Activated T-cell treated with anti-CD3 and anti-CD28 coated beads, Interleukin-2, amount 50 U/mL, for 1 hour (primary cell): ENCODE measurements around the gene NDC1.
"Not testable (repeated sequence)": the region's sequence is repeated elsewhere in the genome, so short reads cannot be mapped to it uniquely, and the experiment has no call there.

Experiments used
- DNase-seq: peaks from one replicate; pipeline ENCODE4 v3.0.0-alpha.2; 2020

Gene NDC1, protein sequence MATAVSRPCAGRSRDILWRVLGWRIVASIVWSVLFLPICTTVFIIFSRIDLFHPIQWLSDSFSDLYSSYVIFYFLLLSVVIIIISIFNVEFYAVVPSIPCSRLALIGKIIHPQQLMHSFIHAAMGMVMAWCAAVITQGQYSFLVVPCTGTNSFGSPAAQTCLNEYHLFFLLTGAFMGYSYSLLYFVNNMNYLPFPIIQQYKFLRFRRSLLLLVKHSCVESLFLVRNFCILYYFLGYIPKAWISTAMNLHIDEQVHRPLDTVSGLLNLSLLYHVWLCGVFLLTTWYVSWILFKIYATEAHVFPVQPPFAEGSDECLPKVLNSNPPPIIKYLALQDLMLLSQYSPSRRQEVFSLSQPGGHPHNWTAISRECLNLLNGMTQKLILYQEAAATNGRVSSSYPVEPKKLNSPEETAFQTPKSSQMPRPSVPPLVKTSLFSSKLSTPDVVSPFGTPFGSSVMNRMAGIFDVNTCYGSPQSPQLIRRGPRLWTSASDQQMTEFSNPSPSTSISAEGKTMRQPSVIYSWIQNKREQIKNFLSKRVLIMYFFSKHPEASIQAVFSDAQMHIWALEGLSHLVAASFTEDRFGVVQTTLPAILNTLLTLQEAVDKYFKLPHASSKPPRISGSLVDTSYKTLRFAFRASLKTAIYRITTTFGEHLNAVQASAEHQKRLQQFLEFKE

DNA sequence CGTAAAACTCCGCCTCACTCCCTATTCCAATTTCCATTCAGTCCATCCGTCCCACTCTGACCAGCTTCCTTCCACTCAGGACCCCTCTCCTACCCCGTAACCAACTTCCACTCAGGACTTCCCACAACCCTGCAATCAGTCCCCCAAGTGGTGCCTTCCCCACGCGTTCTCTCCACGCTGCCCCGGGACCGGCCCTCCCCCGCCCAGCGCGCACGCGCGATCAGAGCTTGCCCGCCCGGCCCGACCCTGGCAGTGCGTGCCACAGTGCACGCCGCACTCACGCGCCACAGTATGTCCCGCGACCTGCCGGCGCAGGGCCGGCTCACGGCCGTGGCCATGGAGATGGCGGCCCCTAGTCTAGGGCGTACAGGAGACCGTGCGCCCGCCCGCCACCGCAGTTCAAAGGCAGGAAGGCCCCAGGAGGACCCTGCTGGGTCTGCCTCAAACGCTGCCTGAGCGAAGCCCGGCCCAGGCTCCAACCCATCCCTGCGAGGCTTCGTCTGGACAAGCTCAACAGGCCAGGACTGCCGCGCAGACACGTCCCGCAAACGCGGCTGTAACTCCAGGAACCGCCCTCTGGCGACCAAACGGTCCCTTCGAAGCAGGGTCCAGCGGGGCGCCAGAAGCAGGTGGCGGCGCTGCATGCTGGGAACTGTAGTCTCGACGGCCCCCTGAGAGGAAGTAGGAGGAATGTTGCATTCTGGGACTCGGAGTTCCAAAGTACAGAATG is at the start of gene NDC1:
TSS of gene NDC1 (minus strand) at position 373 of the 730 bp plus-strand sequence. CDS start at position 338, 35 bp downstream.
- DNase-seq, result peak; percentile 93

DNA sequence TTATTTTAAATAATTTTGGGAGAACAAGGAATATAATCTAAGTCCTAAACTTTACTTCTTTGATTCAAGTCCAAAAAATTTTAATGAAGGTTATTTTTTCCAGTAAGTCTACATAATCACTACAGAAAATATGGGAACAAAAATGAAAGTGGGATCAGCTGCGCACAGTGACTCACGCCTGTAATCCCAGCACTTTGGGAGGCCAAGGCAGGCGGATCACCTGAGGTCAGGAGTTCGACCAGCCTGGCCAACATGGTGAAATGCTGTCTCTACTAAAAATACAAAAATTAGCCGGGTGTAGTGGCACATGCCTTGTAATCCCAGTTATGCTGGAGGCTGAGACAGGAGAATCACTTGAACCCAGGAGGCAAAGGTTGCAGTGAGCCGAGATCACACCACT is 45.5 kb upstream of the NDC1 start:
- DNase-seq, result not testable (repeated sequence)

DNA sequence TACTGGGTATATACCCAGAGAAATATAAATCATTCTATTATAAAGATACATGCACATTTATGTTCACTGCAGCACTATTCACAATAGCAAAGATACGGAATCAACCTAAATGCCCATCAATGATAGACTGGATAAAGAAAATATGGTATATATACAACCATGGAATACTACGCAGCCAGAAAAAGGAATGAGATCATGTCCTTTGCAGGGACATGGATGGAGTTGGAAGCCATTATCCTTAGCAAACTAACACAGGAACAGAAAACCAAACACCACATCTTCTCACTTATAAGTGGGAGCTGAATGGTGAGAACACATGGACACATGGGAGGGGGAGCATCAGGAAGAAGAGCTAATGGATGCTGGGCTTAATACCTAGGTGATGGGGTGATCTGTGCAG is 43.8 kb upstream of the NDC1 start:
- DNase-seq, result not testable (repeated sequence)

DNA sequence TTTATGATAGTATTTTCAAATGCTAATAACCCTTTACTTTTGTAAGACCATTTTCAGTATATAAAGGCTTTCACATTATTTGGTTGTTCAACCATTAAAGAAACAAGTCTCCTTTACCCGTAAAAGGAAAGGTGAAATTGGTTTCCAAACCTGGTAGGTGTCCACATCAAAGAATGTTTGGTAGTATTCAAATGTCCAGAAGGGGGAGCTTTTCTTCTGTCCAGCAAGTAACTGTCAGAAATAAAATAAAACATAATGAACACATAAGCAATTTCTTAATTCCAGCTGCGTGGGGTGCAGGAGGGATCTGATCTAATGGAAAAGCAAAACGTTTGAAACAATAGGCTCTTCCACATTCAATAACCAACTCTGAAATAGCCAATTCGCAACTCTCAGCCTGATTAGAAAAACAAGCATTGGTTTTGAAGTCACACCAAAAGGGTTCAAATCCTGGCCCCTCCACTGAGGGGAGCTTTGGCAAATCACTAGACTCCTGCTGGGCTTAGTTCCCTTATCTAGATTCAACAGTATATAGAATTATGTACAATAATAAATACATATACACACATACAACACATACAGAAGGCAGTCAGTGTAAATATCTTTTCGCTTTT is 40.5 kb upstream of the NDC1 start:
- DNase-seq, result no peak

DNA sequence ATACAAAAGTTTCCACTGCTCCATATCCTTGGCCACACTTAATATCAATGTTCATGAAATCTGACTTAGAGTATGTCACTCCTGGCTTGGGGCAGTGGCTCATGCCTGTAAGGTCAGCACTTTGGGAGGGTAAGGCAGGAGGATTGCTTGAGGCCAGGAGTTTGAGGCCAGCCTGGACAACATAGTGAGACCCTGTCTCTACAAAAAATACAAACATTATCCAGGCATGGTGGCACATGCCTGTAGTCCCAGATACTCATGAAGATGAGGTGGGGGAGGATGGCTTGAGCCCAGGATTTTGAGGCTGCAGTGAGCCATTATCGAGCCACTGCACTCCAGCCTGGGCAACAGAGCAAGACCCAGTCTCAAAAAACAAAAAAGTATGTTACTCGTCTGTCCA is 37.1 kb upstream of the NDC1 start:
- DNase-seq, result not testable (repeated sequence)

DNA sequence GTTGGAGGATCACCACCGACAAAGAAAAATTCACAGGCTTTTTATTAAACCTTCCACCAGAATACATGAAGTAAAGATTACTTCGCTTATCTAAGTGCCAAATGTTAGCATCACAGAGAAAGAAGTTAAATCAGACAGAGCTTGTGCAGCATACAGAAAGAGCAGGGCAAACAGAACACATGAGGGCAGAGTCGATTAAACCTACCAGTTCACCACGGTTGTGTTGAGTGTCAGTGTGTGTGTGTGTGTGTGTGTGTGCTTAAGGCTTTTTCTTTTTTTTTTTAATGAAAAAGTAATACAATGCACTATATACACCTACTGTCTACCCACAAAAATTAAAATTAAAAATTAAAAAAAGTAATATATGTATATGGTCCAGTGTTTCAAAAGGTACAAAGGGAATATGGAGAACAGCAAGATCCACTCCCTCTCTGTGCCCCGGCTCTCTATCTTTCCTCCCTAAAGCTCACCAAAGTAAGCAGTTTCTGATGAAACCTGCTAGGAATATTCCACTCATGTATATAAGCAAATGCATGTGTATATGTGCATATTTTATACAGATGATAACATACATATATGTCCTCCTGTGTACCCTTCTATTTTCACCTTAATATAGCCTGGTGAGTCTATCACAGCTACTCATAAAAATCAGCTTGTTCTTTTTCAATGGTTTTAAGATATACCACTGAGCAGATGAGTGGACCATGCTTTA is 33.8 kb upstream of the NDC1 start:
- no peak for DNase-seq

DNA sequence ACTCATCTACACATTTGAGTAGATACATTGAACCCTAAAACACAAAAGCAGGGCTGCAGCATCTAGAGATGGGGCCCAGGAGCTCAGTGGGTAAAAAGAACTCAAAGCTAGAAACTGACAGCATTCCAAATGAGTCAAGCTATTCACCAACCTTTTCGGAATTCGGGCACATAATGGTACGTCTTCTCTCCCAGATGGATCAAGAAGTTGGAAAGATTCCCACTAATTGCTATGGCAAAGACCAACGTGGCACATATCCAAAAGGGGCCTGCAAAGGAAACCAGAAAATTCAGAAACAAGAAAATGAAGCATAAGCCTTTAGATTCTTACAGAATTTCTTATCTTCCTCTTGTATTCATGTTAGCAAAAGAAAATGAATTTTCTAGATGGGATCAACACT is 33.1 kb upstream of the NDC1 start:
- DNase-seq, result no peak

DNA sequence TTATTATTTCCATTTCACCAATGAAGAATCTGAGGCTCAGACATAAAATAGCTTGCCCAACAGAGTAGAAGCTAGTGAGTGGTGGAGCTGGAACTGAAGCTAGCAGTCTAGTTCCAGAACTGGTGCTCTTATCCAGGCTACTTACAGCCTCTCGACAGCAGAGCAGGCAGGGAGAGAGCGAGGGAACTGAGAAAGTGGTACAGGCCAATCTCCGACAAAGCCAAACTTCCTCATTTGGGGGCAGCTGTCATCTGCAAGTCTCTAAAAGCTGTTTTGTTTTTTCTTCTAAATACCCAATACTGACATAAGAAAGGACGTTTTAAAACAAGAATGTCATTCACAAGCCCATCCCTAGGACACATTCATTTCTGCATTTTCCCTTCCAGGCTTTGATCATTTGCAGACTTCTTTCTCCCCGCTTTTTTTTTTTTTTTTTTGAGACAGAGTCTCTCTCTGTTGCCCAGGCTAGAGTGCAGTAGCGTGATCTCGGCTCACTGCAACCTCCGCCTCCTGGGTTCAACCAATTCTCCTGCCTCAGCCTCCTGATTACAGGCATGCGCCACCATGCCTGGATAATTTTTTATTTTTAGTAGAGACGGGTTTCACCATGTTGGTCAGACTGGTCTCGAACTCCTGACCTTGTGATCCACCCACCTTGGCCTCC is 31.5 kb upstream of the NDC1 start:
- no peak for DNase-seq

DNA sequence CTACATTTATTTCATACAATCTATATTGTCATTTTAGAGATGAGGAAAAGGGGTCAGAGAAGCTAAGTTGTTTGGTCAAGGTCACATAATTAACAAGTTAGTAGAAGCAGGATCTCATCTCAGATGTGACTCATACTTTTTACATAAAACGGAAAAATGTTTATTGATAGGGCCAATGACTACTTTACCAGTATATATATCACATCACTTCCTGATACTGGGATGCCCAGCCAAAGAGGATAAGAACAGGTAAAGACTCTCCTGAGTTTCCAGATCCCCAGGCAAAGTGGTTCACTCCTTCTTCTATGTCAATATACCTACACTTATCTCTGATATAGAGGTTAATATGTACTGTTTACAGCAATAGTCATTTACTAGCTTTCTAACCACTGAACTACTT is 30.5 kb upstream of the NDC1 start:
- no peak for DNase-seq

DNA sequence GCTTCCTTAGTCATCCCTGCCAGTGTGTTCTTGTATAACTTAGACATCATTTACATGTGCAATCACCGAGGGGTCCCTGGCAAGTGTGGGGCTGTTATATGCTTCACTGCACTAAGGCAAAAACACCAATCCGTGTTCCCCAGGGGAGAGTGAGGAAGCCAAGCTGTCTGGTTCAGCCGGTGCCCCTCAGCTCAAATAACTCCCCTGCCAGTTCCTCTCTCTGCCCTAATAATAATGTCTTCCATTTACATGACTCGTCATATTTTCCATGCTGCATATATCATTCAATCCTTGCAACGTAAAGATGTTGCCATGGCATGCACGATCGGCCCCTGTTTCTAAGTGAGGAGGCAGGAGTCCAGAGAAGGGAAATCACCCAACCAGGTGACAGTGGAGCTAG is 24.4 kb upstream of the NDC1 start:
- no peak for DNase-seq

DNA sequence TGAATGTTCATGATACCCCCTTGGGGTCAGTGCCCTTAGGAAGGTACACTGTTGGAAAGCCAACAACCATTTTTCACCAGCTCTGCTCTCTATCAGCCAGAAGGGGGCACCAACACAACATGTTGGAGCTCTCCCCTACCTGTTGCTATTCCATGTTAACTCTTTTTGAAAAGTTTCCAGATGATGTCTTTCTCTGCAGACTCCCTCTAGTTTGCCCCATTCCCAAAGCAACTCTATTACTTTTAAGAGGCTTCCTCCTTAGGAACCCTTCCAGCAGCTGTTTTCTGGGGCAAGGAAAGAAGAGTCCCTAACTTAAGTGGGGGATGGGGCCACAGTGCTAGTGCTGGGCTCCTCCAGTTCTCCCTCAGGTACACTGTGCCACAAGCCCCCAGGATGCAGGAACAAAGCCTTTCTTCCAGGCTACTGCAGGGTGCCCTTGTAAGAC is 22.9 kb upstream of the NDC1 start:
- DNase-seq, result peak; percentile 23

DNA sequence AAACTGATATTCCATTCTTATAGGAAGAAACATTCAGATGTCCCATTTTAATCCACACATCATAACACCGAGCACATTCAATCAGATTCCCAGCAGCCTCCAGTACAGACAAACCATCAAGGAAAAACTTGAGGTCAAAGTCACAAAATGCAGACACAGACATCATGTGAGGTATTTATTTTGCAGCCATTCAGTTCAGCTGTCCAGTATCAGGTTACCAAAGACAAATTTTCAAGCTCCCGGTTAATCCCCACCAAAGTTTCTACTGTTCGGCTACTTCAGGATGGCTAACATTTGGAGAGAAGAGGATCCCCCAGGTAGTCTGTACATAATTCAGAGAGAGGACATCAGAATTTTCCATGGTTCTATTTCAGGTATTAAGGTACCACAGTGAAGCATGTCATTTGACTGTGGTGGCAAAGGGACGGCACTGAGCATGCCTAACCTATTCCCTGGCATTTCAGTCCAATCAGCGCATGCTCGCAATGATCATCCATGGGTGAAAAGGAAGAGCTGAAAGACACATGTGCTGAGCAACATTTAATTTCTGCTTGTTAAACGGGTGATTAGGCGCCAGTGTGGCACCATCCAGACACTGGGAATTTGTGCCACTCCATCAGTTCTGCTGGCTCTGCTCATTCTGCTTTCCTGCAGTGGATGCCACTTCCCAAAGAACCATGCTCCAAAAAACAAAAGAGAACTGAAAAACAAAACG is 13.6 kb upstream of the NDC1 start:
- DNase-seq, result no peak

DNA sequence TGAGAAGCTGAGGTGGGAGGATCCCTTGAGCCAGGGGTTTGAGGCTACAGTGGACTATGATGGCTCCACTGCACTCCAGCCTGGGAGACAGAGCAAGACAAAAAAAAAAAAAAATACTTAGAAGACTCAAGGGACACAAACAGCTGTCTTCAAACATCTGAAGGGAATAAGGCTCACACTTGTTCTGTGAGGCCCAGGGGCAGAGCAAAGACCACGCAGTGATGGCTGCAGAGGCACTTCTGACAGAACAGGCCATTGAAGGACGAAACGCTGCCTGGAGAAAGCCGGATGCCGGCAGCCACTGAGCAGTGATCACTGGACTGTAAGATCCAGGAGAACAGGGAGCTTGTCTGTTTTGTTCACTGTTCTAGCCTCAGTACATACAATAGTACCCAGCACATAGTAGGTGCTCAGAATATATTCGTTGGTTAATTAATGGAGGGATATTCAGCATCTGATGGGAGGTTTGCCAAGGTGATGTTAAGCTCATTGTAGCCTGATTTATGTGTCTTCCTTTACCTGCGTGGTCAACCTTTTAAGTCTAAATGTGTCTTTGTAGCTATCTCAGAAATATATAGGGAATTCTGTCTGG is 12.1 kb upstream of the NDC1 start:
- no peak for DNase-seq

DNA sequence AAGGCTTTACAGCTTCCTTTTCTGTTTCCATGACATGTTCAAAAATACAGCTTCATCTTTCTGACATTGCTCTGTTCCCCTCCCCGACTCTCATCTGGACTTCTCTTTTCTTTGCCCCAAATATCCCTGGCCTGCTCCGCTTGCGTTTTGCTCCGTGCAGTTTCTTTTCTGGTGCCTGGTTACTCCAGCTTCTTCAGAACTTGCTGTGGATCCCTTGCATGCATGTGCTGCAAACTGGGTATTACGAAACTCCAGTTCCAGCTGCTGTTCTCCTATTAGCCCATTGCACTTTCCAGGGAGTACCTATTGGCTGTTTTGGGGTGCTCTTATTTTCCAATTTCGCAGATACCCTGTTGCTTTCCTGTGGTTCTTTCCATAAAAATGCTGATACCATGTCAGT is 9.9 kb upstream of the NDC1 start:
- no peak for DNase-seq

DNA sequence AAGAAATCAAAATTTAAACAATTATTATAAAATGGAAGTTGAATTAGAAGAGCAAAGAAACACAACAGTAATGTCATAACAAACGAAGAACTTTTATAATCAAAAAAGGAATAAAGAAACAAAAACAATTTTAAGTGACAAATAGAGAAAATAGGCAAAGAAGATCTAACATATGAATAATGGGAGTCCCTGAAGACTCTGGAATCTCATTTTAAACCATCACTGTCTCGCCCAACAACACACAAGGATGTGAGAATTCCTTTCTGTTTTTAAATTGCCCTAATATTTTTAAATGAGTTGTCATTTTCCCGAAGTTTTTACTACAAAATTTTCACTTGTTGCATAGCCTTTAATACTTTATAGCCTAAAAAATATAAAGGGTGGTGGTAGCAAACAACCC is 4.3 kb upstream of the NDC1 start:
- no peak for DNase-seq

DNA sequence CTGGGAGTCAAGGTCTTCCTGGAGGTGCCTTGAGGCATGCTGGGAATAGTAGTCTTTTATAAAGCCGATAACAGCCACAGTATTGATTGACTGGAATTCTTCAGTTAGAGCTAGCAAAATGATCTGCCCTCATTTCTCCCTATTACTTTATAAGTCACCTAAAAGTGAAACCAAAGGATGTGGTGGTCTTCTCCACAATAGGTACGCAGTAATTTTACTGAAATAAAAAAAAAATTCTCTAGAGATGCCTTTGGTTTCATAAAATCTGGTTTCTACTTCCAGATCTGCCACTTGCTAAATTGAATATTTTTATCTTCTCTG is 518 bp upstream of the NDC1 start:
- no peak for DNase-seq

DNA sequence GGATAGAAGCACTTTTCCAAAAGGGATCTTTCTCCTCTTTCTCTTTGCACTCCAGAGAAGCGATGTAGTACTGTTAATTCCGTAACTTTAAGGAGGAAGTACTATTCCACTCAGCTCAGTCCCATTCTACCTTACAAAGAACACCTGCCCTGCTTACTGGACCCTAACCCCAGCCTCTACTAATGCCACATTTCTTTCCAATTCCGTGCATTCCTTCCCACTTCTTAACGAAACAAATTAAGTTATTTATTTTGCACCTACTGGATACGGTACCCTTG is 511 bp downstream of the NDC1 start:
- no peak for DNase-seq

DNA sequence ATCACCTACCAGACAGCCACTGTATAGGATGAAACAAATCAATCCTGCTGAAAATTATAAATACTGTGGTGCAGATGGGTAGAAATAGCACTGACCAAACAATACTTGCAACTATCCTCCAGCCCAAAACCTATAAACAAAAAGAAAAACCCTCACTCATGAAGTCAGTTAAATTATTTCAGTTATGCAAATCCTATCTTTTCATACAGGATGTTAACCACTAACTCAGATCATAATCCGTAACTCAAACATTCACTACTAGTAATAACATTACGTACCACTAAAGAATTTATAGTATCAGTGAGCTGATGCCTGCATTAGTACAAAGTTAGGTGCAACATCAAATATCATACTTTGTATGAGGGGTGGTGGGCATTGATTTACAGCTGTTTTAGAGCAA is 2.6 kb downstream of the NDC1 start:
- no peak for DNase-seq

DNA sequence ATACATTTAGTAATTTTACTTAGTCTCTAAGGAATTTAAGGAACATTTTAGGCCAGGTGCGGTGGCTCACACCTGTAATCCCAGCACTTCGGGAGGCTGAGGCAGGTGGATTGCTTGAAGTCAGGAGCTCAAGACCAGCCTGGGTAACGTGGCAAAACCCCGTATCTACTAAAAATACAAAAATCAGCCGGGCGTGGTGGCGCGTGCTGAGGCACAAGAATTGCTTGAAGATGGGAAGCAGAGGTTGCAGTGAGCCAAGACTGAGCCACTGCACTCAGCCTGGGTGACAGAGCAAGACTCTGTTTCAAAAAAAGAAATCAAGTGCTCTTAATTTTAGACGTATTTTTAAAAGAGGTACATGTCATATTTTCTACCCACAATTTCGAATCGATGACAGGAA is 3.3 kb downstream of the NDC1 start:
- DNase-seq, result no peak

DNA sequence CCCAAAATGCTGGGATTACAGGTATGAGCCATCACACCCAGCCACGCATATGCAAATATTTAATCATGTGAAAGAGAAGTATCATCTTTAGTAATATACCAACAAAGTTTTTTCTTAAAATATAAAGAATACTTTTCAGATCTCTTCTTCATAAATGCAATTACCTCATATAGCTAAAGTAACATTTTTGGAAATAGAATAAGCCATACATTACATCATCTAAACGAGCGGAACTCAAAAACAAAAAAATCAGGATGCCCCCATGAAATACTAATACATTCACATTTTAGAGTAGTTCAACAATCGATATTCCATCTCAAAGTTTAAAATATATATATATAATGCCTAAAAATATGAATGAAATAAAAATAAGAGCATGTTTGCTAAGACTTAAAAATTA is 4.7 kb downstream of the NDC1 start:
- no peak for DNase-seq

DNA sequence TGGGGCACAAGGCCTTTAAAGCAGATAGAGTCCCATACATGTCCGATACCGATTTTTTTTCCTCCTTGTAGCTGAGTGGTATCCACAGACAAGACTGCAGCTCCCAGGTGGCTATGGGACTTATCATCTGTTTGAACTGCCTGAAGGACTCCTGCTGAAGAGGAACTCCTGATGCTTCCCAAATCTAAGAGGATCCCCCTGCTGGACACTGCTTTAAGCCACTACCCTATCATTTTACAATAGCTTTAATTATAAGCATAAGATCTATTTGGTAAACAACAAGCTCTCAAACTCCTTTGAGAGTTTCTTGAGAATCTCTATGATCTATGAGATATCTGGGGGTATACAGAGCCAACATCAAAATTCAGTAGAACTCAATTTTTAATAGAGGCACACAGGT is 11.7 kb downstream of the NDC1 start:
- DNase-seq, result no peak

DNA sequence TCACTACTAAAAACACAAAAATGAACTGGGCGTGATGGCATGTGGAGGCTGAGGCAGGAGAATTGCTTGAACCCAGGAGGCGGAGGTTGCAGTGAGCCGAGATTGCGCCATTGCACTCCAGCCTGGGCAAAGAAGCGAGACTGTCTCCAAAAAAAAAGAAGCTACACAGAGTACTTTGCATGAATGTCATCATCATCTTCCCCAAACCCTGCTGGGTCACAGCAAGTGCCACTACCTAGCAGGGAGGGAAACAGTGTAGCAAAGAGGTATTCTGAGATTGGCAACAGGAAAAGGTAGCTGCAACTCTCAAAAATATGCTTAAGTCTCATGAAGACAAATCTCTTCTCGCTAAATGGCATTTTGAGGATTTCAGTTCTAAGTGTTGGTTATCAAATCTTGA is 12.8 kb downstream of the NDC1 start:
- no peak for DNase-seq
